ENCODE measurements around the gene AP4B1.

Gene AP4B1

GRCh38 chr1:113924473-113924872, 19.9 kb upstream of the AP4B1 start:
- no peak for DNase-seq (ENCODE audit: low read depth)
- in situ Hi-C loops (cut with HindIII; ENCODE audit: low sequenced_read_pairs): no loop called here
- H3K4me3 ChIP-seq (ENCODE audit: low read depth, low read length): no peak overlapping the region
- TF ChIP-seq CTCF (IDR thresholded peaks at IDR 0.05; ENCODE audit: low read depth, low read length, missing control alignments): no peak

DNA sequence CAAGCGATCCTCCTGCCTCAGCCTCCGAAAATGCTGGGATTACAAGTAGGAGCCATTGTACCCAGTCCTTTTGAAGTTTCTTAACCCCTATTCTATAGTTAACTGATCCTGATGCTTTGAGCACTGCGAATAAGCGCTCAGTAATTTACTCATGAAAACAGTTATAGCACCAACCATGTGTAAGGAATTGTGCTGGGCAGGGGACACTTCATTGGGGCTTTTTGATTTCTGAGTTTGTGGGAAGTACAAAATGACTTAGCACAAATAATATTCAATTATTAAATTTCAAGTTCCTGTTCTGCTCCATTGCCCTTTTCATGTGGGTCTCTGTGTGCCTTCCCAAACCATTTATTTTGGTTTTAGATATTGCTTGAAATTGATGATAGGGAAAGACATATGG, 18.4 kb upstream of the AP4B1 start:
- in situ Hi-C loops (cut with HindIII; ENCODE audit: low sequenced_read_pairs): no loop called here
- no peak for TF ChIP-seq CTCF (IDR thresholded peaks at IDR 0.05; ENCODE audit: low read depth, low read length, missing control alignments)
- no peak overlapping the region for H3K4me3 ChIP-seq (ENCODE audit: low read depth, low read length)
- no peak for DNase-seq (ENCODE audit: low read depth)

DNA sequence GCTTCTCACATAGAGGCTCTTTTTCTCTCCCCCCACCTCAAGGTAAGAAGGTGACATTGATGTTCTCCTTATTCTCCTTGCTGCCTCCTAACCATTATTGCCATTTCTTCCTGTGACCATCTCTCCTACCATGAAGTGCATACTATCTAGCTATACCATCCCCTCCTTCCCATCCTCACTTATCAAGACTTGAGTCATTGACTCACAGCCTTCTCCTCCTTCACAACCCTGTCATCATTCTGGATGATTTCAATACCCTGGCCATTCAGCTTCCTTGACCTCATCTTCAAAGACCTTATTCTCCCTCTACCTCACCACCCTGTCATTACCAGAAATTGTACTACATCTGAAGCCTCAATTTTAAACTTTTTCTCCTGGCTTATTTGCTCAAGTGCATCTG, 13.6 kb upstream of the AP4B1 start:
- DNase-seq (ENCODE audit: low read depth): no peak
- in situ Hi-C loops (cut with HindIII; ENCODE audit: low sequenced_read_pairs): no loop called here
- TF ChIP-seq CTCF (IDR thresholded peaks at IDR 0.05; ENCODE audit: low read depth, low read length, missing control alignments): no peak
- H3K4me3 ChIP-seq (ENCODE audit: low read depth, low read length): no peak overlapping the region

- no peak overlapping the region for H3K4me3 ChIP-seq (ENCODE audit: low read depth, low read length)
- in situ Hi-C loops (cut with HindIII; ENCODE audit: low sequenced_read_pairs): no loop called here
- DNase-seq (ENCODE audit: low read depth): no peak
- no peak for TF ChIP-seq CTCF (IDR thresholded peaks at IDR 0.05; ENCODE audit: low read depth, low read length, missing control alignments)
These were observed 12.9 kb upstream of the AP4B1 start for GRCh38 chr1:113917400-113918082.

- no peak overlapping the region for H3K4me3 ChIP-seq (ENCODE audit: low read depth, low read length)
- TF ChIP-seq CTCF (IDR thresholded peaks at IDR 0.05; ENCODE audit: low read depth, low read length, missing control alignments): no peak
- in situ Hi-C loops (cut with HindIII; ENCODE audit: low sequenced_read_pairs): no loop called here
- DNase-seq (ENCODE audit: low read depth): no peak
These were observed 12.4 kb upstream of the AP4B1 start for GRCh38 chr1:113916974-113917373.

- no peak overlapping the region for H3K4me3 ChIP-seq (ENCODE audit: low read depth, low read length)
- TF ChIP-seq CTCF (IDR thresholded peaks at IDR 0.05; ENCODE audit: low read depth, low read length, missing control alignments): no peak
- DNase-seq (ENCODE audit: low read depth): no peak
- in situ Hi-C loops (cut with HindIII; ENCODE audit: low sequenced_read_pairs): no loop called here
These were observed 9.5 kb upstream of the AP4B1 start for GRCh38 chr1:113913887-113914664.
